OCI-LY1 (cell line): ENCODE measurements around the gene PLEKHA7.

ENCODE experiments used
- CTCF ChIP-seq: fragments of 200-600 bp; sonication (generic), shearing (Covaris generic); IDR thresholded peaks from 2 replicates; pipeline ENCODE4 v1.5.1; 2017; ENCODE audit warnings: mild to moderate bottlenecking, antibody characterized with exemption, low read length, moderate library complexity, mixed read lengths
- EZH2 ChIP-seq: fragments of 200-600 bp; sonication (generic), shearing (Covaris generic); IDR thresholded peaks from 2 replicates; pipeline ENCODE4 v1.8.0; 2017; ENCODE audit warnings: borderline replicate concordance, mixed run types, mild to moderate bottlenecking, antibody characterized with exemption, low read length, moderate library complexity, mixed read lengths

GRCh38 chr11:16979703-16980622 lies 34.3 kb downstream of the PLEKHA7 start:
- TF ChIP-seq CTCF (no peak), EZH2 (no peak)
